Activated T-cell treated with anti-CD3 and anti-CD28 coated beads, Interleukin-2, amount 50 U/mL, for 1 hour (primary cell): ENCODE results near the gene COMMD10.
"Not testable (repeated sequence)": the region's sequence is repeated elsewhere in the genome, so short reads cannot be mapped to it uniquely, and the experiment has no call there.

Experiments used
- DNase-seq: peaks from one replicate; pipeline ENCODE4 v3.0.0-alpha.2; 2020

Gene COMMD10

GRCh38 chr5:116084871-116085715 lies at the start of gene COMMD10:
Gene COMMD10 (plus strand): TSS chr5:116085025.
- peak; percentile 80 for DNase-seq

GRCh38 chr5:116035123-116035522 lies 49.7 kb upstream of the COMMD10 start:
- no peak for DNase-seq

- DNase-seq: no peak
Measured at GRCh38 chr5:116037236-116037822, 47.5 kb upstream of the COMMD10 start.

GRCh38 chr5:116038817-116039216 lies 46.0 kb upstream of the COMMD10 start:
- no peak for DNase-seq

- DNase-seq: no peak
Measured at GRCh38 chr5:116042375-116042774, 42.5 kb upstream of the COMMD10 start.

- DNase-seq: no peak
Measured at GRCh38 chr5:116044073-116044472, 40.8 kb upstream of the COMMD10 start.

GRCh38 chr5:116045821-116046220 lies 39.0 kb upstream of the COMMD10 start:
- no peak for DNase-seq

- DNase-seq: no peak
Measured at GRCh38 chr5:116046261-116046660, 38.6 kb upstream of the COMMD10 start.

- no peak for DNase-seq
Measured at GRCh38 chr5:116046823-116047222, 38.0 kb upstream of the COMMD10 start.

- no peak for DNase-seq
Measured at GRCh38 chr5:116058346-116058936, 26.4 kb upstream of the COMMD10 start.

- no peak for DNase-seq
Measured at GRCh38 chr5:116062352-116062751, 22.5 kb upstream of the COMMD10 start.

- DNase-seq: no peak
Measured at GRCh38 chr5:116063950-116064349, 20.9 kb upstream of the COMMD10 start.

GRCh38 chr5:116068028-116068632 lies 16.7 kb upstream of the COMMD10 start:
- no peak for DNase-seq

- DNase-seq: no peak
Measured at GRCh38 chr5:116071211-116071610, 13.6 kb upstream of the COMMD10 start.

GRCh38 chr5:116075191-116075831 lies 9.5 kb upstream of the COMMD10 start:
- no peak for DNase-seq

- DNase-seq: no peak
Measured at GRCh38 chr5:116076496-116076895, 8.3 kb upstream of the COMMD10 start.

GRCh38 chr5:116078199-116078598 lies 6.6 kb upstream of the COMMD10 start:
- no peak for DNase-seq

GRCh38 chr5:116084287-116084691 lies 536 bp upstream of the COMMD10 start:
- peak; percentile 35 for DNase-seq

GRCh38 chr5:116086309-116086708 lies 1.5 kb downstream of the COMMD10 start:
- DNase-seq: not testable (repeated sequence)

- DNase-seq: no peak
Measured at GRCh38 chr5:116088062-116088461, 3.2 kb downstream of the COMMD10 start.

GRCh38 chr5:116090302-116090701 lies 5.5 kb downstream of the COMMD10 start:
- DNase-seq: no peak

GRCh38 chr5:116091416-116091815 lies 6.6 kb downstream of the COMMD10 start:
- no peak for DNase-seq

- DNase-seq: no peak
Measured at GRCh38 chr5:116097301-116097700, 12.5 kb downstream of the COMMD10 start.
